SHP77 (cell line): ENCODE measurements around the gene KBTBD13.
"Not testable (repeated sequence)": the region's sequence is repeated elsewhere in the genome, so short reads cannot be mapped to it uniquely, and the experiment has no call there.

Source experiments
- DNase-seq, 2 experiments: peaks; one replicate each; lab custom pipeline; 2025; lab: John Stamatoyannopoulos, UW

The KBTBD13 gene

GRCh38 chr15:65089206-65089824 lies 12.8 kb downstream of the KBTBD13 start:
- peak in 1 of 2 experiments; percentile 9 for DNase-seq

- no peak for DNase-seq
Measured at GRCh38 chr15:65091946-65092770, 15.6 kb downstream of the KBTBD13 start.

- DNase-seq: no peak
Measured at GRCh38 chr15:65092911-65093792, 16.6 kb downstream of the KBTBD13 start.

- not testable (repeated sequence) for DNase-seq
Measured at GRCh38 chr15:65093793-65094170, 17.2 kb downstream of the KBTBD13 start.

DNA sequence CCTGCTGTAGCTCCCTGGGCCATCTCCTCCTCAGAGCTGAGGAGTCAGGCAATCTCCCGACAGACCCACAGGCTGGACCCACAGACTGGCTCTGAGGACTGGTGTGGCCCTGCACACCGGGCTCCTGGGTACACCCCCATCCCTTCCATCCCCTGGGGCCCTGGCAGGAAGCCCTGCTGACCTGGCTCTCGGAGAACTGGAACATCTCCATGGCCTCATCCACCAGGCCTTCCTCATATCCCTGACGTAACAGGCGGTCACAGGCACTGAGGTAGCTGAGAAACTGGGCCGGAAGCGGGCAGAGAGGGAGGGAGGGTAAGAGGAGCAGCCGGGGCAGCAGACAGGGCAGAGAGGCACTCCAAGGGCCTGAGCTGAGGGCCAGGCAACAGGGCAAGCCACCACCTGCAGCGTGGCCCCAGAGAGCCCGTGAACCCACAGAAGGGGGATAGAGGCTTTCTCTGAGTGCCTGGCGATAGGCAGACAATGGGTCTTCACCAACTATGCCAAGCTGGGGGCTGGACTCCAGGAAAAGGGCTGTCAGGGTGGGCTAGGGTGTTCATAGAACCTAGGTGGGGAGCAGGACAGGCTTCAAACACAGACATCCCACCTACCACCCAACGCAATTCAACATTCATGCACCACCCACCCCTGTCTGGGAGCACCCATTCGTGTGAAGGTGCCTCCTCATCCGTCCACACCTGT lies 17.9 kb downstream of the KBTBD13 start:
- no peak for DNase-seq

- DNase-seq: no peak
Measured at GRCh38 chr15:65095011-65095746, 18.6 kb downstream of the KBTBD13 start.

DNA sequence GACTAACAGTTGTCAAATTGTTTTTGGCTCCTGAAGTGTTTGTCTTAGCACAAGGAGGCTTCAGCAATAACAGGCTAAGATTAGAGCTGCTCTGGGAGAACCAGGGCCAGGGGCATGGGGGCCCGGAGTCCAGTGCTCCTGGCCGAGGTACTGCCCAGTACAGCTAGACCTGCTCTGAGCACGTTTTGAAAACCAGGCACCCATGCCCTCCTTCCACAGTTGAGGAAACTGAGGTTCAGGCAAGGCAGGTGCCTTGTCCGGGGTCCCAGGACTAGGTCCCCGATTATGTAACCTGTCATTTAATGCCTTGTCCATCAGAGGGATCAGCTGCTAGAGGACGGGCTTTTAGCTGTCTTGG lies 19.2 kb downstream of the KBTBD13 start:
- no peak for DNase-seq

- DNase-seq: no peak
Measured at GRCh38 chr15:65096481-65097385, 20.2 kb downstream of the KBTBD13 start.

DNA sequence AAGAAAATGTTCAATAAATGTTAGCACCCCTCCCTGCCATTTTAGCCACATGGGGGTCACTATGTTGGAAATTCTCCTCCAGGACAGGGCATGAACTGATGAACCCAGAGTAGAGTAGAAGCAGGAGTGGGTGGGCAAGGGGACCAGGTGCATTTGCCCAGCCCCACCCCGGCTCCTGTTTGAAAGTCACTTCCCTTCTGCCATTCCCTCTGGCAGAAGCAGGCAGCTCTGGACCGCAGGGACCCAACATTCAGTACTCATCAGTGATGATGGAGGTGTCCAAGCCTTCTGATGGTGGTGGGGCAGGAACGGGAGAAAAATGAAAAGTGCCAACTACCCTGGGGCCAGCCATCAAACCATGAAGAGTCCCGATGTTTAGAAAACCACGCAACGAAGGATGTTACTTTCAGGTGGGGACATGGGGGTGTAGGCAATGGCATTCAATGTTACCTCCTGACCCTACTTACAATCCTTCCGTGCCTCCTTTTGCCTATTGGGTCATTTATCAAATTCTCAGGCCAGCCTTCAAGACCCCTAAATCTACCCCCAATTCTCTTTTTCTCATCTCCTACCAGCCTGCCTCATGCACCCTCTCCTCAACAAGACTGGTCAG lies 21.2 kb downstream of the KBTBD13 start:
- no peak for DNase-seq

- DNase-seq: no peak
Measured at GRCh38 chr15:65099336-65099735, 22.8 kb downstream of the KBTBD13 start.

DNA sequence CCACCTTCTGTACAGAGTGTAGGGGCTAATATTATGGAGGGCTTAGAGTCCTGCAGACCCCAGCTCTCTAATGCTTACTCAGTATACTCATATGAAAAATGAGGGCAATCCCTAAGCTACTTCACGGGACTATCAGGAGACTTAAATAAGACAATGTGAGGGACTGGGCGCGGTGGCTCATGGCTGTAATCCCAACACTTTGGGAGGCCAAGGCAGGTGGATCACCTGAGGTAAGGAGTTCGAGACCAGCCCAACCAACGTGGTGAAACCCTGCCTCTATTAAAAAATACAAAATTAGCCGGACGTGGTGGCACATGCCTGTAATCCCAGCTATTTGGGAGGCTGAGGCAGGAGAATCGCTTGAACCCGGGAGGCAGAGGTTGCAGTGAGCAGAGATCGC lies 23.3 kb downstream of the KBTBD13 start:
- DNase-seq: not testable (repeated sequence)

DNA sequence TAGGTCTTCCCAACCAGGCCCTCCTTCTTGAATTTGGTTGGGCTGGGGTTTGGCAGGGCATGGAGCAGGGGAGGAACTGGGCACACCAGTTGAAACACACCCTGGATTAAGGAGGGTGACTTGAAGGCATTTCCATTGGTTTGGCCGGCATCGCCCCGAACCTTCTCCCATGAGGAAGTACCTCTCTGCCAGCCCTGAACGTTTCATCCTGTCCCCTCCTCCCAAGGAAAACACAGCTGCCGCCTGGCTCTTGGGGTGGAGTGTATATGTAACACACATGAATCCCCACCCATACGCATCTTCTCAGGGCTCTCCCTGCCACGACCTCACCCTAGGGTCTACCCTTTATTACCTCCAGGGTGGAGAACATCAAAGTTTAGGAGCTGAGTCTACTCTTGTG lies 23.9 kb downstream of the KBTBD13 start:
- no peak for DNase-seq

GRCh38 chr15:65101411-65101890 lies 24.9 kb downstream of the KBTBD13 start:
- DNase-seq: peak; percentile 54 to 66

DNA sequence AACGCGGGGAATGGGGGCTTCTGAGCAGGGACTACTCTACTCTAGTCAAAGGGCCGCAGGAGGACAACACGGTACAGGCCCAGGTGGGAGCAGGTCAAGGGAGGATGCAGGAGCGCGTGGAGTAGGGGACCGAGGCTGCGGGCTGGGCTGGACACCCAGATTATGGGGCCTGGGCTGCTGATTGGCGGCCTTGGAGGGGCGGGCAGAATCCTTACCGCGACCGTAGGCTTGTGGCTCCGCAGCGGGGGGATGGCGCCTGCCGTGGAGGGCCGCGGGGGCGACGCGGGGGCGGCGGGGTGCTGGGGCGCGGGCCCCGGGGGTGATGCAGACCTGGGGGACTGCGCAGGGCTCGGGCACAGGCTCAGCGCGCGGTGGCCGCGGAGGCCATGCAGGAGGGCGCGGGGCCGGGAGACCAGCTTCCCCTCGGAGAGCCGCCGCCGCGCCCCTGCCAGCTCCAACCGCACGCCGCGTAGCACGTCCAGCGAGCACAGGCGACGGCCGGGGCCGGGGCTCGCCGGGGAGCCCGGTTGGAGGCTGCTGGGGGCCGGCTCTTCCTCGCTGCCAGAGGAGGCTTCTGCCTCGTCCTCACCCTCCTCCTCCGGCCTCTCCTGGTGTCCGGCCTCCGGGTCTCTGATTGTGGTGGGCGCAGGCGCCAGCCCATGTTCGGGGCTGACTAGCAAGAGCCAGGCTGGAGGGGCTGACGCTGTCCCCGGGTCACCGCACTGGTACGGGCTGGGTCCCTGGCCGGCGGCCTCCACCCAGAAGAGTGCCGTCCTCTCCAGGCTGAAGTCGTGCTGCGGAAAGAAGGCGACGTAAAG lies 25.6 kb downstream of the KBTBD13 start:
- no peak for DNase-seq

- no peak for DNase-seq
Measured at GRCh38 chr15:65102912-65103311, 26.4 kb downstream of the KBTBD13 start.

- no peak for DNase-seq
Measured at GRCh38 chr15:65105038-65105437, 28.5 kb downstream of the KBTBD13 start.

DNA sequence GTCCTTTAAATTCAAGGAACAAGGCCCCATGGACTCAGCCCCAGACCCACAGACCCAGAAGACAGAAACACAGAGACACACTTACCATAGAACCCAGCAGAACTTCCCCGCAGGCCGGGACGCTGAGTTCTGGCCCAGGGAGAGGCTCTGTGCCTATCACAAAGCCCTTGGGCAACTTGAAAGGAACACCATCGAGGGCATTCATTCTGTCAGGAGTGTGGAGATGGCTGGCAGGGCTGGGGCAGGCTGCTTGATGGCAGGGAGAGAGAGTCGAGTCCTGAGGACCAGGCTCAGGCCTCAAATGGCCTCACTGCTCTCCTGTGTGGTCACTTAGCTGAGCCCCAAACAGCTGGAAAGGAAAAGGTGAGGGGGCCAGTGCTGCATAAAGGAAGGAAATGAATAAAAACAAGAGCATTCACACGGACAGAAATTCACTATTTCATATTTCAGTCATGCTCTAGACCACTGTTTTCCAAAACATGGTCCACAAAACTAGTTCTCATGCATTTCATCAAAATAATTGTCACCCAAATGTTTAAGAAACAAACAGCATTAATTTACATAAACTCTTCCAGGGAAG lies 29.6 kb downstream of the KBTBD13 start:
- no peak for DNase-seq

DNA sequence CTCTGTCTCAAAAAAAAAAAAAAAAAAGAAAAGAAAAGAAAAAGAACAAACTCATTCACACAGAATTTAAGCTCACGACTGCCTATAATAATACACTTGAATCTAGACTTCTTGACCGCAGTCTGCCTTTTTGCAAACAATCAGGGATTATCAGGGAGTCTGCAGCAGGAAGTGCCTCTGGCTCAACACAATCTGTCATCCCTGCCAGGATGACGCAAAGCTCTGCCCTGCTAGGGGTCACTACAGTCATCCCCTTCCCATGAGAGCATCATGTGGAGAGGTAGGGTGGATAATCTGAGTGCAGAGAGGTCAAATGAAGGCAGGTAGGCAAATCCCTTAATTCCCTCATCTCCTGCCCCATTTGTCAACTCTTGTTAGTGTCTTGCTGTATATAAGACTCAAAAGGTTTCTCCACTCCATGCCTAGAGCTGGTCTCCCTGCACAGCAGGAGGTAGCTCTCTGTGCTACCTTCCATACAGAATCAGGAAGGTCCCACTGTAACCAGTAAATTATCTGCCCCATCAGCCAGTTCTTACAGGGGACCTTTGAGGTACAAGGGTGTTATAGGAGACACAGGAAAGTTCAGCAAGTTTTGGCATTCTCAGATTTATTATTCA lies 34.2 kb downstream of the KBTBD13 start:
- DNase-seq: no peak
